Measurements from ENCODE around the gene CISD3.

GRCh38 chr17:38739305-38739704 lies 9.2 kb downstream of the CISD3 start:
- TF ChIP-seq, protein P1, sequence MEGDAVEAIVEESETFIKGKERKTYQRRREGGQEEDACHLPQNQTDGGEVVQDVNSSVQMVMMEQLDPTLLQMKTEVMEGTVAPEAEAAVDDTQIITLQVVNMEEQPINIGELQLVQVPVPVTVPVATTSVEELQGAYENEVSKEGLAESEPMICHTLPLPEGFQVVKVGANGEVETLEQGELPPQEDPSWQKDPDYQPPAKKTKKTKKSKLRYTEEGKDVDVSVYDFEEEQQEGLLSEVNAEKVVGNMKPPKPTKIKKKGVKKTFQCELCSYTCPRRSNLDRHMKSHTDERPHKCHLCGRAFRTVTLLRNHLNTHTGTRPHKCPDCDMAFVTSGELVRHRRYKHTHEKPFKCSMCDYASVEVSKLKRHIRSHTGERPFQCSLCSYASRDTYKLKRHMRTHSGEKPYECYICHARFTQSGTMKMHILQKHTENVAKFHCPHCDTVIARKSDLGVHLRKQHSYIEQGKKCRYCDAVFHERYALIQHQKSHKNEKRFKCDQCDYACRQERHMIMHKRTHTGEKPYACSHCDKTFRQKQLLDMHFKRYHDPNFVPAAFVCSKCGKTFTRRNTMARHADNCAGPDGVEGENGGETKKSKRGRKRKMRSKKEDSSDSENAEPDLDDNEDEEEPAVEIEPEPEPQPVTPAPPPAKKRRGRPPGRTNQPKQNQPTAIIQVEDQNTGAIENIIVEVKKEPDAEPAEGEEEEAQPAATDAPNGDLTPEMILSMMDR (conservative IDR thresholded peaks at IDR 0.05; ENCODE audit: low read depth, low read length) = no peak
- no peak for TF ChIP-seq EZH2phosphoT487 (IDR thresholded peaks at IDR 0.05; ENCODE audit: borderline replicate concordance, low read length)

All from PC-3 (cell line).